SK-N-MC (cell line): ENCODE data around the gene GZMH.

Experiments used
- EZH2 ChIP-seq: fragments of 200-600 bp; sonication (generic); IDR thresholded peaks from one replicate; pipeline ENCODE4 v1.6.1; 2017; ENCODE audit warnings: antibody characterized with exemption
- FOXP2 ChIP-seq: optimal IDR thresholded peaks from 2 replicates; pipeline ENCODE3; 2011; ENCODE audit warnings: mild to moderate bottlenecking, moderate library complexity; ENCODE audit not compliant: insufficient read depth; ENCODE audit errors: extremely low read length, control extremely low read depth
- POLR2AphosphoS5 ChIP-seq: IDR thresholded peaks from 2 replicates; pipeline ENCODE4 v1.6.1; 2012; ENCODE audit warnings: mild to moderate bottlenecking, low read depth, low read length, borderline replicate concordance

- no peak for TF ChIP-seq EZH2
- no peak for TF ChIP-seq POLR2AphosphoS5
- no peak for TF ChIP-seq FOXP2
Observed at GRCh38 chr14:24613241-24613640, 3.8 kb upstream of the GZMH start.
